ENCODE data around the gene NRCAM.

DNA sequence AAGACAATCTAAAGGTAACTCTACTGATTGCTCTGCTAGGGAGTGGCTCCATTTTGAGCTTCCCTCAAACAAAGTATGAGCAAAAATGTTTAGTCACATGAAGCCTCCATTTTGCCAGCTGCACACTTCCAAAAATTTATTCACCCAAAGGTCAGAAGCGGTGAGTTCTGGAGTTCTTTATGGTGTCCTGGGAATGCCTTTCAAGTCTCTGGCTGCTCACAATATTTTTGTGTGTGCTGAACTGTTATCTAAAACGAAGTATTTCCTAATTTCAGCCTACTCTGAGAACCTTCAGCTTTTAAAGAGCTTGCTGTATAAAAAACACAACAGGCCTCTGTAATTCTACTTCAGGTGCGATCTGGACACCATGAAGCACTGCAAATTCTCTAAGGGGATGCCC is 15.6 kb downstream of the NRCAM start:
- TF ChIP-seq SIRT6 (IDR thresholded peaks at IDR 0.05; ENCODE audit: low read length) (no peak), RNF2 (IDR thresholded peaks at IDR 0.05; ENCODE audit: borderline replicate concordance, low read depth, low read length, missing control alignments, poor library complexity, severe bottlenecking) (no peak)

Measured in H1 (cell line).